H9 (cell line): Measurements from ENCODE around the gene C22orf23. TPM values are rescaled to one million over a fixed set of nuclear protein-coding genes. Genes with fewer than 3 reads are reported as not detected.

ENCODE experiments used
- DNase-seq: peaks from one replicate; pipeline ENCODE4 v3.0.0-alpha.2; 2017
- H2AFZ ChIP-seq: one replicate; pipeline ENCODE4 v1.6.1; 2013; ENCODE audit warnings: mild to moderate bottlenecking, low read length, control low read depth, moderate library complexity
- H2AK5ac ChIP-seq: 2 replicates; pipeline ENCODE4 v1.6.1; 2013; ENCODE audit warnings: low read length, control low read depth, mixed read lengths; ENCODE audit not compliant: insufficient read length
- H2BK120ac ChIP-seq: one replicate; pipeline ENCODE4 v1.6.1; 2013; ENCODE audit warnings: low read depth, mild to moderate bottlenecking, low read length, control low read depth, inconsistent platforms; ENCODE audit not compliant: poor library complexity, severe bottlenecking
- H2BK12ac ChIP-seq: 2 replicates; pipeline ENCODE4 v1.6.1; 2013; ENCODE audit warnings: low read length, control low read depth, mixed read lengths, low read depth; ENCODE audit not compliant: insufficient read length
- H2BK15ac ChIP-seq: 2 replicates; pipeline ENCODE4 v1.6.1; 2013; ENCODE audit warnings: low read depth, low read length, control low read depth
- H2BK20ac ChIP-seq: one replicate; pipeline ENCODE4 v1.6.1; 2013; ENCODE audit warnings: low read depth, mild to moderate bottlenecking, low read length, control low read depth, inconsistent platforms; ENCODE audit not compliant: poor library complexity, severe bottlenecking
- H2BK5ac ChIP-seq: 2 replicates; pipeline ENCODE4 v1.6.1; 2013; ENCODE audit warnings: low read length, control low read depth, mixed read lengths; ENCODE audit not compliant: insufficient read length
- H3K14ac ChIP-seq: 2 replicates; pipeline ENCODE4 v1.6.1; 2013; ENCODE audit warnings: low read length, control low read depth; ENCODE audit not compliant: insufficient read depth
- H3K18ac ChIP-seq: 2 replicates; pipeline ENCODE4 v1.6.1; 2013; ENCODE audit warnings: low read depth, mild to moderate bottlenecking, mixed read lengths, low read length, control low read depth; ENCODE audit not compliant: insufficient read length
- H3K23ac ChIP-seq: 2 replicates; pipeline ENCODE4 v1.6.1; 2013; ENCODE audit warnings: low read length, control low read depth, mixed read lengths, low read depth; ENCODE audit not compliant: insufficient read length
- H3K23me2 ChIP-seq: 2 replicates; pipeline ENCODE4 v1.6.1; 2013; ENCODE audit warnings: low read depth, mild to moderate bottlenecking, mixed read lengths, low read length, control low read depth; ENCODE audit not compliant: insufficient read length, poor library complexity, severe bottlenecking
- H3K27ac ChIP-seq: 2 replicates; pipeline ENCODE4 v1.5.1; 2013; ENCODE audit warnings: low read length, control low read depth, mixed read lengths, low read depth; ENCODE audit not compliant: insufficient read length
- H3K27me3 ChIP-seq: 2 replicates; pipeline ENCODE4 v1.6.1; 2013; ENCODE audit warnings: low read length, control low read depth, inconsistent platforms; ENCODE audit not compliant: insufficient read depth
- H3K4ac ChIP-seq: 2 replicates; pipeline ENCODE4 v1.6.1; 2013; ENCODE audit warnings: low read depth, mild to moderate bottlenecking, control low read depth, inconsistent platforms, low read length, moderate library complexity
- H3K4me1 ChIP-seq: 2 replicates; pipeline ENCODE4 v1.6.1; 2013; ENCODE audit warnings: low read length, control low read depth, inconsistent platforms; ENCODE audit not compliant: insufficient read depth
- H3K4me2 ChIP-seq: 2 replicates; pipeline ENCODE4 v1.6.1; 2013; ENCODE audit warnings: low read length, control low read depth, mixed read lengths; ENCODE audit not compliant: insufficient read length, insufficient read depth
- H3K56ac ChIP-seq: 2 replicates; pipeline ENCODE4 v1.6.1; 2013; ENCODE audit warnings: low read depth, mild to moderate bottlenecking, mixed read lengths, low read length, control low read depth; ENCODE audit not compliant: insufficient read length
- H3K79me1 ChIP-seq: 2 replicates; pipeline ENCODE4 v1.6.1; 2013; ENCODE audit warnings: low read depth, mild to moderate bottlenecking, moderate library complexity, low read length, control low read depth, inconsistent platforms; ENCODE audit not compliant: insufficient read depth, poor library complexity, severe bottlenecking
- H3K79me2 ChIP-seq: 2 replicates; pipeline ENCODE4 v1.6.1; 2013; ENCODE audit warnings: low read length, control low read depth, inconsistent platforms; ENCODE audit not compliant: insufficient read depth
- H3K9ac ChIP-seq: 2 replicates; pipeline ENCODE4 v1.6.1; 2013; ENCODE audit warnings: low read length, control low read depth, mixed read lengths; ENCODE audit not compliant: insufficient read length; ENCODE audit errors: extremely low read depth
- H3K9me3 ChIP-seq: one replicate; pipeline ENCODE4 v1.6.1; 2013; ENCODE audit warnings: low read depth, low read length, inconsistent platforms; ENCODE audit not compliant: control insufficient read depth
- H3T11ph ChIP-seq: one replicate; pipeline ENCODE4 v1.6.1; 2013; ENCODE audit warnings: mild to moderate bottlenecking, low read length, control low read depth, inconsistent platforms
- H4K20me1 ChIP-seq: one replicate; pipeline ENCODE4 v1.6.1; 2013; ENCODE audit not compliant: control insufficient read depth, insufficient read length, insufficient read depth
- H4K5ac ChIP-seq: 2 replicates; pipeline ENCODE4 v1.6.1; 2013; ENCODE audit warnings: low read depth, mild to moderate bottlenecking, mixed read lengths, low read length, control low read depth; ENCODE audit not compliant: insufficient read length
- H4K8ac ChIP-seq: replicated peaks from 2 replicates; pipeline ENCODE4 v1.6.1; 2013; ENCODE audit warnings: low read length, control low read depth, mixed read lengths, low read depth; ENCODE audit not compliant: insufficient read length
- H4K91ac ChIP-seq: 2 replicates; pipeline ENCODE4 v1.6.1; 2013; ENCODE audit warnings: low read depth, mild to moderate bottlenecking, moderate library complexity, mixed read lengths, low read length, control low read depth; ENCODE audit not compliant: insufficient read length
- H3K27ac Mint-ChIP-seq, 3 experiments: 2 replicates in 2 of 3; 3 replicates in 1 of 3; pipeline ENCODE4 v1.8.0; 2020 to 2021; ENCODE audit warnings: mixed read lengths in 3 of 3, mild to moderate bottlenecking in 1 of 3, moderate library complexity in 1 of 3
- H3K27me3 Mint-ChIP-seq: 2 replicates; pipeline ENCODE4 v1.8.0; 2021; ENCODE audit warnings: low read depth, mild to moderate bottlenecking, moderate library complexity, mixed read lengths
- H3K36me3 Mint-ChIP-seq, 3 experiments: 2 replicates in 2 of 3; 3 replicates in 1 of 3; pipeline ENCODE4 v1.8.0; 2020 to 2021; ENCODE audit warnings: low read depth in 3 of 3, mixed read lengths in 3 of 3; ENCODE audit not compliant: insufficient read depth in 1 of 3
- H3K4me1 Mint-ChIP-seq, 2 experiments: 2 replicates each; pipeline ENCODE4 v1.8.0; 2020; ENCODE audit warnings: mixed read lengths in 2 of 2
- H3K4me3 Mint-ChIP-seq, 2 experiments: 2 replicates in 1 of 2; 3 replicates in 1 of 2; pipeline ENCODE4 v1.8.0; 2020 to 2021; ENCODE audit warnings: mild to moderate bottlenecking in 2 of 2, mixed read lengths in 2 of 2, moderate library complexity in 1 of 2
- H3K9me3 Mint-ChIP-seq, 2 experiments: 2 replicates in 1 of 2; 3 replicates in 1 of 2; pipeline ENCODE4 v1.8.0; 2020; ENCODE audit warnings: mild to moderate bottlenecking in 2 of 2, mixed read lengths in 2 of 2, moderate library complexity in 1 of 2
- WGBS: extraction: QIAGEN DNeasy Blood & Tissue Kit; methylation state at CpG from one replicate; pipeline ENCODE4 v1.1.7; 2013; ENCODE audit warnings: missing lambda C conversion rate, low lambda C conversion rate, mixed read lengths; ENCODE audit not compliant: insufficient read length; ENCODE audit errors: extremely low coverage; 5-methylcytosine and 5-hydroxymethylcytosine counted together
- total RNA-seq: library from RNA; stranded (reverse); gene quantifications from 2 replicates; pipeline ENCODE4 v1.2.1, GENCODE V29; 2021
- TF ChIP-seq, protein P1 (sequence below): fragments of 200-600 bp; sonication (generic); conservative IDR thresholded peaks from 3 replicates; pipeline ENCODE4 v1.8.0; 2021; ENCODE audit warnings: antibody characterized with exemption, mild to moderate bottlenecking

The C22orf23 gene
- total RNA-seq, 1 experiment from 2014 or later = 0.57 TPM

DNA sequence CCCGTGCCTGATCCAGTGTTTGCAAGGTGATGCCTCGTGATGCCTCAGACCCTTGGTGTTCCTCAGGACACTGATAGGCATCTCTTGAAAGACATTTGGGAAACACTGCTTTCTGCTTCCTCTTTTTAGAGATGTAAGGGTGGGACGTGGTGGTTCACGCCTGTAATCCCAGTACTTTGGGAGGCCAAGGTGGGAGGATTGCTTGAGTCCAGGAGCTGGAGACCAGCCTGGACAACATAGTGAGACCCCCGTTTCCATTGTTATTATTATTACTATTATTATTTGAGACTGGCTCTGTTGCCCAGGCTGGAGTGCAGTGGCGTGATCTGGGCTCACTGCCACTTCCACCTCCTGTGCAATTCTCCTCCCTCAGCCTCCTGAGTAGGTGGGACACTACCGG is 37.5 kb upstream of the C22orf23 start:
- Histone ChIP-seq H3K27me3 (no peaks in the 10 kb centered on the region), H3K79me2 (no peaks in the 10 kb centered on the region), H2BK12ac (no peak overlapping the region), H3T11ph (no peak overlapping the region), H4K91ac (no peak overlapping the region), H2BK120ac (no peak overlapping the region), H3K14ac (no peak overlapping the region), H2BK15ac (no peak overlapping the region), H3K23ac (no peak overlapping the region), H3K56ac (no peak overlapping the region), H4K20me1 (no peaks in the 10 kb centered on the region), H3K4ac (no peak overlapping the region), H3K9me3 (no peaks in the 10 kb centered on the region), H3K4me2 (no peak overlapping the region), H2BK20ac (no peak overlapping the region), H3K18ac (no peak overlapping the region), H3K9ac (no peak overlapping the region), H3K79me1 (no peaks in the 10 kb centered on the region), H2BK5ac (no peak overlapping the region), H3K4me1 (no peaks in the 10 kb centered on the region; the same call in 1 of the 2 replicates), H2AK5ac (no peak overlapping the region), H2AFZ (no peak overlapping the region), H4K8ac (no peak overlapping the region), H3K27ac (no peak overlapping the region), H3K23me2 (no peaks in the 10 kb centered on the region), H4K5ac (no peak overlapping the region)
- no peaks in the 10 kb centered on the region for H3K9me3 Mint-ChIP-seq
- H3K4me3 Mint-ChIP-seq = no peak overlapping the region
- H3K27me3 Mint-ChIP-seq = peaks cover 10% of the 10 kb centered on the region
- WGBS = no CpG with 5 or more reads among the region's 7 CpGs
- no peaks in the 10 kb centered on the region for H3K36me3 Mint-ChIP-seq
- TF ChIP-seq, protein P1, sequence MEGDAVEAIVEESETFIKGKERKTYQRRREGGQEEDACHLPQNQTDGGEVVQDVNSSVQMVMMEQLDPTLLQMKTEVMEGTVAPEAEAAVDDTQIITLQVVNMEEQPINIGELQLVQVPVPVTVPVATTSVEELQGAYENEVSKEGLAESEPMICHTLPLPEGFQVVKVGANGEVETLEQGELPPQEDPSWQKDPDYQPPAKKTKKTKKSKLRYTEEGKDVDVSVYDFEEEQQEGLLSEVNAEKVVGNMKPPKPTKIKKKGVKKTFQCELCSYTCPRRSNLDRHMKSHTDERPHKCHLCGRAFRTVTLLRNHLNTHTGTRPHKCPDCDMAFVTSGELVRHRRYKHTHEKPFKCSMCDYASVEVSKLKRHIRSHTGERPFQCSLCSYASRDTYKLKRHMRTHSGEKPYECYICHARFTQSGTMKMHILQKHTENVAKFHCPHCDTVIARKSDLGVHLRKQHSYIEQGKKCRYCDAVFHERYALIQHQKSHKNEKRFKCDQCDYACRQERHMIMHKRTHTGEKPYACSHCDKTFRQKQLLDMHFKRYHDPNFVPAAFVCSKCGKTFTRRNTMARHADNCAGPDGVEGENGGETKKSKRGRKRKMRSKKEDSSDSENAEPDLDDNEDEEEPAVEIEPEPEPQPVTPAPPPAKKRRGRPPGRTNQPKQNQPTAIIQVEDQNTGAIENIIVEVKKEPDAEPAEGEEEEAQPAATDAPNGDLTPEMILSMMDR = no peak
- DNase-seq = no peak
- peaks cover 5 to 7% of the 10 kb centered on the region in 2 experiments for H3K4me1 Mint-ChIP-seq
- no peak overlapping the region for H3K27ac Mint-ChIP-seq
